ENCODE data around the gene CD3D.

- TF ChIP-seq CTCF (conservative IDR thresholded peaks at IDR 0.05; ENCODE audit: low read depth, low read length) (no peak), EZH2phosphoT487 (IDR thresholded peaks at IDR 0.05; ENCODE audit: borderline replicate concordance, low read length) (no peak)
Observed at GRCh38 chr11:118338637-118339061, 3.9 kb downstream of the CD3D start.

All from PC-3 (cell line).